IMR-90 (cell line): Measurements from ENCODE around the gene RBM41. TPM values are rescaled to one million over a fixed set of nuclear protein-coding genes. Genes with fewer than 3 reads are reported as not detected.

Source experiments
- ATAC-seq: fragments of 200-7000 bp; cut with Tn5 transposase; 2 replicates; pipeline ENCODE4 v1.9.1; 2020; ENCODE audit warnings: low read depth, mild to moderate bottlenecking, moderate library complexity
- BruUV-seq: library from RNA; stranded (reverse); fragments of 400-500 nt; replicated peaks from 2 replicates; lab custom pipeline; 2021; lab: Mats Ljungman, UMichigan
- CTCF ChIA-PET: fragments of 300-600 bp; formaldehyde crosslinking; extraction: SDS; loops from one replicate; lab custom pipeline; 2021; ENCODE audit warnings: antibody characterized with exemption; lab: Yijun Ruan, JAX
- POLR2A ChIA-PET: fragments of 300-600 bp; sonication (Branson Sonifier 250); formaldehyde crosslinking; loops from one replicate; lab custom pipeline; 2022; ENCODE audit warnings: antibody characterized with exemption; ENCODE audit not compliant: unreplicated experiment; lab: Charles Lee
- DNase-seq: peaks from one replicate; pipeline ENCODE4 v3.0.0; 2013
- H2AFZ ChIP-seq: replicated peaks from 2 replicates; pipeline ENCODE3; 2013; ENCODE audit warnings: low read length, mild to moderate bottlenecking; ENCODE audit not compliant: poor library complexity
- H2AK5ac ChIP-seq: 2 replicates; pipeline ENCODE4 v1.6.1; 2013; ENCODE audit warnings: low read depth, low read length, inconsistent platforms
- H2AK9ac ChIP-seq: replicated peaks from 2 replicates; pipeline ENCODE3; 2013; ENCODE audit warnings: mild to moderate bottlenecking, low read depth, low read length, moderate library complexity; ENCODE audit not compliant: poor library complexity
- H2BK120ac ChIP-seq: 2 replicates; pipeline ENCODE4 v1.6.1; 2013; ENCODE audit warnings: low read depth, low read length, inconsistent platforms
- H2BK15ac ChIP-seq: 3 replicates; pipeline ENCODE4 v1.6.1; 2013; ENCODE audit warnings: low read depth, low read length, inconsistent platforms
- H2BK20ac ChIP-seq: 2 replicates; pipeline ENCODE4 v1.6.1; 2013; ENCODE audit warnings: low read depth, mild to moderate bottlenecking, inconsistent platforms, low read length, moderate library complexity
- H2BK5ac ChIP-seq: 2 replicates; pipeline ENCODE4 v1.6.1; 2013; ENCODE audit warnings: mild to moderate bottlenecking, low read depth, low read length, inconsistent platforms; ENCODE audit not compliant: poor library complexity, severe bottlenecking
- H3K14ac ChIP-seq: replicated peaks from 2 replicates; pipeline ENCODE4 v1.6.1; 2013; ENCODE audit warnings: low read depth, low read length, inconsistent platforms
- H3K18ac ChIP-seq: 2 replicates; pipeline ENCODE4 v1.6.1; 2013; ENCODE audit warnings: low read depth, low read length, control low read depth
- H3K23ac ChIP-seq: 2 replicates; pipeline ENCODE4 v1.6.1; 2013; ENCODE audit warnings: low read depth, low read length, inconsistent platforms
- H3K27ac ChIP-seq: 2 replicates; pipeline ENCODE4 v1.5.1; 2013; ENCODE audit warnings: mild to moderate bottlenecking, control low read depth, low read length; ENCODE audit not compliant: insufficient read depth
- H3K27me3 ChIP-seq: 2 replicates; pipeline ENCODE4 v1.6.1; 2013; ENCODE audit warnings: low read length; ENCODE audit not compliant: control insufficient read depth, insufficient read depth
- H3K36me3 ChIP-seq: 2 replicates; pipeline ENCODE4 v1.6.1; 2013; ENCODE audit warnings: low read length, mixed read lengths; ENCODE audit not compliant: control insufficient read depth, insufficient read depth
- H3K4ac ChIP-seq: 2 replicates; pipeline ENCODE4 v1.6.1; 2013; ENCODE audit warnings: low read depth, low read length, inconsistent platforms
- H3K4me1 ChIP-seq: 2 replicates; pipeline ENCODE4 v1.6.1; 2013; ENCODE audit warnings: low read length, mixed read lengths; ENCODE audit not compliant: control insufficient read depth, insufficient read depth
- H3K4me2 ChIP-seq: 2 replicates; pipeline ENCODE4 v1.6.1; 2013; ENCODE audit warnings: low read depth, mild to moderate bottlenecking, control low read depth, low read length, moderate library complexity
- H3K4me3 ChIP-seq: 2 replicates; pipeline ENCODE4 v1.5.1; 2013; ENCODE audit warnings: low read depth, mild to moderate bottlenecking, control low read depth, low read length, moderate library complexity; ENCODE audit not compliant: insufficient read depth
- H3K56ac ChIP-seq: 2 replicates; pipeline ENCODE4 v1.6.1; 2013; ENCODE audit warnings: low read length, inconsistent platforms; ENCODE audit not compliant: insufficient read depth; ENCODE audit errors: extremely low read depth
- H3K79me1 ChIP-seq, 2 experiments: 2 replicates each; pipeline ENCODE4 v1.6.1; 2013; ENCODE audit warnings: low read length in 2 of 2, inconsistent platforms in 1 of 2, low read depth in 1 of 2
- H3K9ac ChIP-seq: 2 replicates; pipeline ENCODE4 v1.6.1; 2013; ENCODE audit warnings: low read depth, low read length, control low read depth
- H3K9me1 ChIP-seq: 2 replicates; pipeline ENCODE4 v1.6.1; 2013; ENCODE audit warnings: low read length, inconsistent platforms; ENCODE audit not compliant: insufficient read depth
- H3K9me3 ChIP-seq: 2 replicates; pipeline ENCODE4 v1.6.1; 2013; ENCODE audit warnings: low read length; ENCODE audit not compliant: control insufficient read depth, insufficient read depth
- H4K20me1 ChIP-seq: 2 replicates; pipeline ENCODE4 v1.6.1; 2013; ENCODE audit warnings: low read length, inconsistent platforms; ENCODE audit not compliant: insufficient read depth
- H4K5ac ChIP-seq: 2 replicates; pipeline ENCODE4 v1.6.1; 2013; ENCODE audit warnings: mild to moderate bottlenecking, low read depth, low read length, control low read depth
- H4K8ac ChIP-seq, 2 experiments: 2 replicates each; pipeline ENCODE4 v1.6.1; 2013; ENCODE audit warnings: low read depth in 2 of 2, low read length in 2 of 2, control low read depth in 1 of 2, inconsistent platforms in 1 of 2
- H4K91ac ChIP-seq: 2 replicates; pipeline ENCODE4 v1.6.1; 2013; ENCODE audit warnings: low read depth, low read length, inconsistent platforms; ENCODE audit not compliant: insufficient read depth
- NFE2L2 ChIP-seq: fragments of 150-350 bp; IDR thresholded peaks from 2 replicates; pipeline ENCODE4 v1.6.1; 2016; ENCODE audit warnings: low read depth, mild to moderate bottlenecking, low read length
- USF2 ChIP-seq: fragments of 150-350 bp; IDR thresholded peaks from 2 replicates; pipeline ENCODE4 v1.6.1; 2017; ENCODE audit warnings: mild to moderate bottlenecking, antibody characterized with exemption, low read length, low read depth
- WGBS, 2 experiments: methylation state at CpG; one replicate each; pipeline versions ENCODE4 v1.1.5 to v1.1.7; 2013; ENCODE audit warnings: missing lambda C conversion rate in 2 of 2; ENCODE audit not compliant: insufficient read length in 1 of 2; ENCODE audit errors: extremely low coverage in 2 of 2; 5-methylcytosine and 5-hydroxymethylcytosine counted together
- dilution Hi-C: fragments of 300-500 bp; cut with HindIII; formaldehyde crosslinking; loops from one replicate; pipeline ENCODE4 v1.14.3; 2018; ENCODE audit warnings: low sequenced_read_pairs; ENCODE audit not compliant: unreplicated experiment
- in situ Hi-C: fragments of 300-500 bp; cut with MboI; formaldehyde crosslinking; loops from 3 replicates; pipeline ENCODE4 v1.14.3; 2019; ENCODE audit warnings: low sequenced_read_pairs, inconsistent platforms, mixed read lengths
- intact Hi-C: fragments of 100-400 bp; cut with micrococcal nuclease; formaldehyde crosslinking; loops from 2 replicates; pipeline ENCODE4 v1.10.0; 2022
- polyA plus RNA-seq, 3 experiments: library from polyadenylated mRNA; depleted of rRNA; stranded (reverse); fragments of >200 nt; gene quantifications; 2 replicates each; pipeline ENCODE4 v1.2.3, GENCODE V29; 2012; ENCODE audit warnings: low replicate concordance in 1 of 3
- total RNA-seq: library from RNA; depleted of rRNA; stranded (reverse); fragments of >200 nt; gene quantifications from 2 replicates; pipeline ENCODE4 v1.2.3, GENCODE V29; 2012

RBM41 gene
- total and polyA plus RNA-seq, 2 of the 4 experiments (the other 2 are of a cell fraction): 3.9 to 8.6 TPM

GRCh38 chrX:107050195-107050709 lies 68.4 kb downstream of the RBM41 start:
- H3K4me3 ChIP-seq: no peak overlapping the region
- H3K23ac ChIP-seq: no peak overlapping the region
- in situ Hi-C loops (no loop called here), dilution Hi-C loops (no loop called here), intact Hi-C loops (no loop called here)
- H2AFZ ChIP-seq: no peak overlapping the region
- no peak overlapping the region for H3K27ac ChIP-seq
- no peak overlapping the region for H2BK20ac ChIP-seq
- H3K14ac ChIP-seq: no peak overlapping the region
- no peak overlapping the region for H2BK120ac ChIP-seq
- BruUV-seq: no TSS peak
- WGBS, 2 experiments: no CpG with 5 or more reads among the region's 6 CpGs
- no peak overlapping the region for H2BK15ac ChIP-seq
- no peak overlapping the region for H2BK5ac ChIP-seq
- TF ChIP-seq NFE2L2: no peak
- no peak for TF ChIP-seq USF2
- no peaks in the 10 kb centered on the region for H3K9me3 ChIP-seq
- no peak overlapping the region for H3K9ac ChIP-seq
- H3K79me1 ChIP-seq: no peaks in the 10 kb centered on the region
- H3K4ac ChIP-seq: no peak overlapping the region
- H3K9me1 ChIP-seq: no peaks in the 10 kb centered on the region
- POLR2A ChIA-PET: no interaction called here
- CTCF ChIA-PET: no interaction called here
- ATAC-seq: no peak
- no peak overlapping the region for H4K91ac ChIP-seq
- no peak overlapping the region for H3K4me2 ChIP-seq
- no peak overlapping the region for H3K56ac ChIP-seq
- H2AK5ac ChIP-seq: no peak overlapping the region
- no peak for DNase-seq
- H4K20me1 ChIP-seq: no peaks in the 10 kb centered on the region
- peaks cover 2% of the 10 kb centered on the region; the same call in 1 of the 2 replicates for H3K27me3 ChIP-seq
- no peak overlapping the region for H4K5ac ChIP-seq
- no peak overlapping the region for H3K18ac ChIP-seq
- H4K8ac ChIP-seq: no peak overlapping the region
- H3K36me3 ChIP-seq: no peaks in the 10 kb centered on the region
- no peak overlapping the region for H2AK9ac ChIP-seq
- H3K4me1 ChIP-seq: no peaks in the 10 kb centered on the region
